ENCODE results near the gene IL34. TPM values are rescaled to one million over a fixed set of nuclear protein-coding genes. Genes with fewer than 3 reads are reported as not detected.
A peak's percentile ranks its signal among the peaks of the same experiment; 100 is the strongest.

IL34 gene
- total RNA-seq, 1 experiment from 2014 or later = 4.4 TPM

GRCh38 chr16:70662991-70663523, 16.7 kb downstream of the IL34 start:
- Histone ChIP-seq H2BK120ac (ENCODE audit: low read depth, low read length, poor library complexity, severe bottlenecking) (no peak overlapping the region), H4K8ac (replicated peaks; ENCODE audit: insufficient read length, low read depth, low read length) (no peak overlapping the region), H3T11ph (ENCODE audit: low read length) (no peak overlapping the region), H2BK12ac (ENCODE audit: insufficient read length, low read depth, low read length) (no peak overlapping the region), H2AFZ (ENCODE audit: low read length) (no peak overlapping the region), H3K18ac (ENCODE audit: insufficient read length, low read depth, low read length) (no peak overlapping the region), H2BK20ac (ENCODE audit: low read depth, low read length, poor library complexity, severe bottlenecking) (no peak overlapping the region), H3K9ac (ENCODE audit: extremely low read depth, insufficient read length, low read length) (no peak overlapping the region), H3K23me2 (ENCODE audit: insufficient read length, low read depth, low read length, poor library complexity, severe bottlenecking) (no peaks in the 10 kb centered on the region), H3K14ac (ENCODE audit: insufficient read depth, low read length) (no peak overlapping the region), H4K20me1 (ENCODE audit: control insufficient read depth, insufficient read depth, insufficient read length) (no peaks in the 10 kb centered on the region), H3K79me2 (ENCODE audit: insufficient read depth, low read length) (no peaks in the 10 kb centered on the region), H3K4ac (ENCODE audit: low read depth, low read length) (no peak overlapping the region), H3K23ac (ENCODE audit: insufficient read length, low read depth, low read length) (no peak overlapping the region), H2BK15ac (ENCODE audit: low read depth, low read length) (no peak overlapping the region), H2BK5ac (ENCODE audit: insufficient read length, low read length) (no peak overlapping the region), H3K27me3 (ENCODE audit: insufficient read depth, low read length) (no peaks in the 10 kb centered on the region), H3K4me1 (ENCODE audit: insufficient read depth, low read length) (peaks cover 3% of the 10 kb centered on the region; the same call in 1 of the 2 replicates), H3K27ac (ENCODE audit: insufficient read length, low read depth, low read length) (no peak overlapping the region), H3K9me3 (ENCODE audit: control insufficient read depth, low read depth, low read length) (no peaks in the 10 kb centered on the region), H3K79me1 (ENCODE audit: insufficient read depth, low read depth, low read length, poor library complexity, severe bottlenecking) (no peaks in the 10 kb centered on the region), H4K91ac (ENCODE audit: insufficient read length, low read depth, low read length) (no peak overlapping the region), H2AK5ac (ENCODE audit: insufficient read length, low read length) (no peak overlapping the region), H3K4me2 (ENCODE audit: insufficient read depth, insufficient read length, low read length) (no peak overlapping the region), H4K5ac (ENCODE audit: insufficient read length, low read depth, low read length) (no peak overlapping the region), H3K56ac (ENCODE audit: insufficient read length, low read depth, low read length) (no peak overlapping the region)
- H3K4me3 Mint-ChIP-seq = no peak overlapping the region
- no peak overlapping the region for H3K27ac Mint-ChIP-seq
- peak; percentile 29 for DNase-seq
- H3K36me3 Mint-ChIP-seq (ENCODE audit: insufficient read depth in 1 of 3, low read depth in 3 of 3) = peaks cover 22 to 37% (median 28%) of the 10 kb centered on the region in 3 experiments; a peak in 6 of 7 replicates
- no peaks in the 10 kb centered on the region; the same call in 1 of the 2 replicates for H3K27me3 Mint-ChIP-seq (ENCODE audit: low read depth)
- no CpG with 5 or more reads among the region's 13 CpGs for WGBS (ENCODE audit: extremely low coverage, insufficient read length, low lambda C conversion rate)
- TF ChIP-seq, protein P1, sequence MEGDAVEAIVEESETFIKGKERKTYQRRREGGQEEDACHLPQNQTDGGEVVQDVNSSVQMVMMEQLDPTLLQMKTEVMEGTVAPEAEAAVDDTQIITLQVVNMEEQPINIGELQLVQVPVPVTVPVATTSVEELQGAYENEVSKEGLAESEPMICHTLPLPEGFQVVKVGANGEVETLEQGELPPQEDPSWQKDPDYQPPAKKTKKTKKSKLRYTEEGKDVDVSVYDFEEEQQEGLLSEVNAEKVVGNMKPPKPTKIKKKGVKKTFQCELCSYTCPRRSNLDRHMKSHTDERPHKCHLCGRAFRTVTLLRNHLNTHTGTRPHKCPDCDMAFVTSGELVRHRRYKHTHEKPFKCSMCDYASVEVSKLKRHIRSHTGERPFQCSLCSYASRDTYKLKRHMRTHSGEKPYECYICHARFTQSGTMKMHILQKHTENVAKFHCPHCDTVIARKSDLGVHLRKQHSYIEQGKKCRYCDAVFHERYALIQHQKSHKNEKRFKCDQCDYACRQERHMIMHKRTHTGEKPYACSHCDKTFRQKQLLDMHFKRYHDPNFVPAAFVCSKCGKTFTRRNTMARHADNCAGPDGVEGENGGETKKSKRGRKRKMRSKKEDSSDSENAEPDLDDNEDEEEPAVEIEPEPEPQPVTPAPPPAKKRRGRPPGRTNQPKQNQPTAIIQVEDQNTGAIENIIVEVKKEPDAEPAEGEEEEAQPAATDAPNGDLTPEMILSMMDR (conservative IDR thresholded peaks at IDR 0.05) = no peak
- H3K9me3 Mint-ChIP-seq = no peaks in the 10 kb centered on the region; a peak in 1 of 5 replicates
- peaks cover 4 to 16% of the 10 kb centered on the region in 2 experiments; a peak in 3 of 4 replicates for H3K4me1 Mint-ChIP-seq

All from H9 (cell line).